Measurements from ENCODE around the gene F10. TPM values are rescaled to one million over a fixed set of nuclear protein-coding genes. Genes with fewer than 3 reads are reported as not detected.

Gene F10
- total RNA-seq, 2 donors from 2014 or later, result 25.5 to 31.5 TPM

DNA sequence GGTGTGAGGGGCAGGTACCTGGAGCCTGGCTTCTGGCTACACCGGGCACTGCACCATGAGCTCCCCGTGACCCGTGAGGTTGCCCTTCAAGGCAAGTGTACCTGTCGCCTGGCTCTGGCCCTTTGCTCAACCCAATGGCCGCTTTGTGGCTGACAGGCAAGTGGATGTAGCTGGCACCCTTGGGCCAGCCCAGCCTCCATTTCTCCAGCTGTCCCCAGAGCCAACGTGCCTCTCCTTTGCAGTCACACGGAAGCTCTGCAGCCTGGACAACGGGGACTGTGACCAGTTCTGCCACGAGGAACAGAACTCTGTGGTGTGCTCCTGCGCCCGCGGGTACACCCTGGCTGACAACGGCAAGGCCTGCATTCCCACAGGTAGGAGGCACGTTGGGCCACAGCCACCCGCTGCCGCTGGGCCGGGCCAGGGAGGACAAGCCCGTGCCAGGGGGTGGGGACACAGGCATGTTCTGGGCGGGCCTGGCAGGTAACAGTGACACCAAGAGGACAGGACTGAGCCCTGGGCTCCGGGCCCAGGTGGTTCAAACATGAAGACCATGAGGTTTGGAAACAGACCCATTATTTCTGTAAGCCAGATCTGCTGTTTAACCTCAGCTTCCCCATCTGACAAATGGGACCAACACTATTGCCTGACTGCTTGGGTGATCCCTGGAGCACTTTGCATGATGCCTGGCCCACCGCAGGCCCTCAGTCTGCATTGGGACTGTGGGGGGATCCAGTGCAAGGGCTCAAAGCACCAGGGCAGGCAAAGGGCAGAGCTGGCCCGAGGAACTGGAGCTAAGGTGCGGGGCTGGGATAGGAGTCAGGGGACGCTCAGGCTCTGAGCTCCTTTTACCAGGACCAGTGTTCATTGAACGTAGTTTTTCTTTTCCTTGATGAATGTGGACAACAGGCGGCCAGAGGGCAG, 18.3 kb downstream of the F10 start:
- no peaks in the 10 kb centered on the region for H3K9me3 ChIP-seq
- DNase-seq (ENCODE audit: low spot score), result no peak
- H3K27me3 ChIP-seq (replicated peaks; ENCODE audit: insufficient read depth), result no peaks in the 10 kb centered on the region
- no peak for ATAC-seq (ENCODE audit: insufficient number of reproducible peaks, low FRiP score, low read depth)
- H3K36me3 ChIP-seq, result no peaks in the 10 kb centered on the region
- no peaks in the 10 kb centered on the region for H3K4me1 ChIP-seq (ENCODE audit: control insufficient read depth in 1 of 2, low read depth in 2 of 2)
- no peak overlapping the region for H3K4me3 ChIP-seq
- no peak overlapping the region for H3K27ac ChIP-seq
- TF ChIP-seq, protein P1, sequence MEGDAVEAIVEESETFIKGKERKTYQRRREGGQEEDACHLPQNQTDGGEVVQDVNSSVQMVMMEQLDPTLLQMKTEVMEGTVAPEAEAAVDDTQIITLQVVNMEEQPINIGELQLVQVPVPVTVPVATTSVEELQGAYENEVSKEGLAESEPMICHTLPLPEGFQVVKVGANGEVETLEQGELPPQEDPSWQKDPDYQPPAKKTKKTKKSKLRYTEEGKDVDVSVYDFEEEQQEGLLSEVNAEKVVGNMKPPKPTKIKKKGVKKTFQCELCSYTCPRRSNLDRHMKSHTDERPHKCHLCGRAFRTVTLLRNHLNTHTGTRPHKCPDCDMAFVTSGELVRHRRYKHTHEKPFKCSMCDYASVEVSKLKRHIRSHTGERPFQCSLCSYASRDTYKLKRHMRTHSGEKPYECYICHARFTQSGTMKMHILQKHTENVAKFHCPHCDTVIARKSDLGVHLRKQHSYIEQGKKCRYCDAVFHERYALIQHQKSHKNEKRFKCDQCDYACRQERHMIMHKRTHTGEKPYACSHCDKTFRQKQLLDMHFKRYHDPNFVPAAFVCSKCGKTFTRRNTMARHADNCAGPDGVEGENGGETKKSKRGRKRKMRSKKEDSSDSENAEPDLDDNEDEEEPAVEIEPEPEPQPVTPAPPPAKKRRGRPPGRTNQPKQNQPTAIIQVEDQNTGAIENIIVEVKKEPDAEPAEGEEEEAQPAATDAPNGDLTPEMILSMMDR (IDR thresholded peaks at IDR 0.05), result no peak

GRCh38 chr13:113141601-113141970, 19.0 kb downstream of the F10 start:
- no peaks in the 10 kb centered on the region for H3K27me3 ChIP-seq (replicated peaks; ENCODE audit: insufficient read depth)
- H3K9me3 ChIP-seq, result no peaks in the 10 kb centered on the region
- TF ChIP-seq, protein P1 (IDR thresholded peaks at IDR 0.05), result no peak
- no peak overlapping the region for H3K27ac ChIP-seq
- DNase-seq (ENCODE audit: low spot score), result no peak
- ATAC-seq (ENCODE audit: insufficient number of reproducible peaks, low FRiP score, low read depth), result no peak
- H3K4me3 ChIP-seq, result no peak overlapping the region
- H3K4me1 ChIP-seq (ENCODE audit: control insufficient read depth in 1 of 2, low read depth in 2 of 2), result no peaks in the 10 kb centered on the region
- no peaks in the 10 kb centered on the region for H3K36me3 ChIP-seq

GRCh38 chr13:113142876-113143275, 20.3 kb downstream of the F10 start:
- Histone ChIP-seq H3K36me3 (no peaks in the 10 kb centered on the region), H3K27me3 (replicated peaks; ENCODE audit: insufficient read depth) (no peaks in the 10 kb centered on the region), H3K4me3 (no peak overlapping the region), H3K4me1 (ENCODE audit: control insufficient read depth in 1 of 2, low read depth in 2 of 2) (no peaks in the 10 kb centered on the region), H3K27ac (no peak overlapping the region), H3K9me3 (no peaks in the 10 kb centered on the region)
- ATAC-seq (ENCODE audit: insufficient number of reproducible peaks, low FRiP score, low read depth), result no peak
- TF ChIP-seq, protein P1 (IDR thresholded peaks at IDR 0.05), result no peak
- DNase-seq (ENCODE audit: low spot score), result no peak

GRCh38 chr13:113143466-113144254, 21.1 kb downstream of the F10 start:
- DNase-seq (ENCODE audit: low spot score) (no peak), ATAC-seq (ENCODE audit: insufficient number of reproducible peaks, low FRiP score, low read depth) (no peak)
- Histone ChIP-seq H3K4me1 (ENCODE audit: control insufficient read depth in 1 of 2, low read depth in 2 of 2) (no peaks in the 10 kb centered on the region), H3K27ac (no peak overlapping the region), H3K27me3 (replicated peaks; ENCODE audit: insufficient read depth) (no peaks in the 10 kb centered on the region), H3K4me3 (no peak overlapping the region), H3K36me3 (no peaks in the 10 kb centered on the region), H3K9me3 (no peaks in the 10 kb centered on the region)
- TF ChIP-seq, protein P1 (IDR thresholded peaks at IDR 0.05), result no peak

- H3K36me3 ChIP-seq, result no peaks in the 10 kb centered on the region
- H3K27me3 ChIP-seq (replicated peaks; ENCODE audit: insufficient read depth), result no peaks in the 10 kb centered on the region
- H3K27ac ChIP-seq, result no peak overlapping the region
- no peaks in the 10 kb centered on the region for H3K4me1 ChIP-seq (ENCODE audit: control insufficient read depth in 1 of 2, low read depth in 2 of 2)
- ATAC-seq (ENCODE audit: insufficient number of reproducible peaks, low FRiP score, low read depth) (no peak), DNase-seq (ENCODE audit: low spot score) (no peak)
- TF ChIP-seq, protein P1 (IDR thresholded peaks at IDR 0.05), result no peak
- H3K4me3 ChIP-seq, result no peak overlapping the region
- H3K9me3 ChIP-seq, result no peaks in the 10 kb centered on the region
Measured at GRCh38 chr13:113144255-113144629, 21.6 kb downstream of the F10 start.

Measured in thoracic aorta (tissue), 2 donors.